ENCODE results near the gene SIL1.
"Not testable (repeated sequence)": the region's sequence is repeated elsewhere in the genome, so short reads cannot be mapped to it uniquely, and the experiment has no call there.

The SIL1 gene

DNA sequence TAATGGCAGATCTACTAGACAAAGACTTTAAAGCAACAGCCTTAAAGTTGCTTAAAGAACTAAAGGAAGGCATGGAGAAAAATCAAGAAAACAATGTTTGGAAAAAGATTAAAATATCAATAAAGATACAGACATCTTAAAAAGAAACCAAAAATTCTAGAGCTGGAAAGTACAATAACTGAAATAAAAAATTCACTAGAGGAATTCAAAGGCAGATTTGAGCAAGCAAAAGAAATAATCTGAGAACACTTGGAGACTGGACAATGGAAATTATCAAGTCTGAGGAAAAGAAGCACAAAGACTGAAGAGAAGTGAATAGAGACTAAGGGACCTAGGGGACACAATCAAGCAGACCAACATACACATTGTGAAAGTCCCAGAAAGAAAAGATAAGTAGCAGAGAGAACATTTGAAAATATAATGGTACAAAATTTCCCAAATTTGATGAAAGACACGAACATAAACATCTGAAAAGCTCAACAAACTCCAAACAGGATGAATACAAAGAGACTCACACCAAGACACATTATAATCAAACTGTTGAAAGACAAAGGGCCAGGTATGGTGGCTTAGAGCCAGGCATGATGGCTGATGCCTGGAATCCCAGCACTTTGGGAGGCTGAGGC lies 26.3 kb downstream of the SIL1 start:
- POLR2A ChIA-PET, result no interaction called here
- TF ChIP-seq, protein P1, sequence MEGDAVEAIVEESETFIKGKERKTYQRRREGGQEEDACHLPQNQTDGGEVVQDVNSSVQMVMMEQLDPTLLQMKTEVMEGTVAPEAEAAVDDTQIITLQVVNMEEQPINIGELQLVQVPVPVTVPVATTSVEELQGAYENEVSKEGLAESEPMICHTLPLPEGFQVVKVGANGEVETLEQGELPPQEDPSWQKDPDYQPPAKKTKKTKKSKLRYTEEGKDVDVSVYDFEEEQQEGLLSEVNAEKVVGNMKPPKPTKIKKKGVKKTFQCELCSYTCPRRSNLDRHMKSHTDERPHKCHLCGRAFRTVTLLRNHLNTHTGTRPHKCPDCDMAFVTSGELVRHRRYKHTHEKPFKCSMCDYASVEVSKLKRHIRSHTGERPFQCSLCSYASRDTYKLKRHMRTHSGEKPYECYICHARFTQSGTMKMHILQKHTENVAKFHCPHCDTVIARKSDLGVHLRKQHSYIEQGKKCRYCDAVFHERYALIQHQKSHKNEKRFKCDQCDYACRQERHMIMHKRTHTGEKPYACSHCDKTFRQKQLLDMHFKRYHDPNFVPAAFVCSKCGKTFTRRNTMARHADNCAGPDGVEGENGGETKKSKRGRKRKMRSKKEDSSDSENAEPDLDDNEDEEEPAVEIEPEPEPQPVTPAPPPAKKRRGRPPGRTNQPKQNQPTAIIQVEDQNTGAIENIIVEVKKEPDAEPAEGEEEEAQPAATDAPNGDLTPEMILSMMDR (IDR thresholded peaks at IDR 0.05; ENCODE audit: control extremely low read depth, extremely low read depth, low read depth, missing control alignments), result no peak
- no peak for DNase-seq (ENCODE audit: extremely low spot score)
- CTCF ChIA-PET, result interaction anchor here (1.0 kb wide), 1 partner anchor 68 kb away, joined by 3 read pairs; no protein-coding TSS in a partner anchor

DNA sequence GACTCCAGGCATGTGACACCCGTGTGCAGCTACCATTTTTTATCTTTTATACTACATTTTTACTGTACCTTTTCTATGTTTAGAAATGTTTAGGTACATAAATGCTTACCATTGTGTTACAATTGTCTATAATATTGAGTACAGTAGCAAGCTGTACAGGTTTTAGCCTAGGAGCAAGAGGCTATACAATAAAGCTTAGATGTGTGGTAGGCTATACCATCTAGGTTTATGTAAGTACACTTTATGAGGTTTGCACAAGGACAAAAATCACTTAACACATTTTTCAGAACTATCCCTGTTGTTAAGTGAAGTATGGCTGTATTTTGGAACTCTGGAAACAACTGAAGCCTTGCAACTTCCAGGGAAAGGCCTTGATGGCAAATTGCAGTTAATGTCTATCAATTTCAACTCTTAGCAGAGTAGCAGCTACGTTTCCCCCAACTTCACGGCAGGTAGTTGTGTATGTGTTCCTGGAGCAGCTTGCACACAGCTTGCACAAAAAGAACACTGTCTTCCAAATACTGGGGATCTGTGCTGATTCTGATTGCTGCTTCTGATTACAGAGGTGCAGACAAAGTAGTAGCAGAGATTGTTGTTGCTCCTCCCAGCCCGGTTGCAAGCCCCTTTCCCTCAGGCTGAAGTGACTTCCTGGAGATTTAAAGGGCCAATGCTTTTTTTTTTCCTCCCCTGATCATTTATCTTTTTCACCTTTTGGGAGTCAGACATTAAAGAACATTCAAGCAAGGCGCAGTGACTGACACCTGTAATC lies 30.0 kb downstream of the SIL1 start:
- CTCF ChIA-PET, result interaction anchor here (0.9 to 2.1 kb wide), 4 partner anchors 10 to 46 kb away, joined by 3 to 8 read pairs (median 4); no protein-coding TSS in a partner anchor

DNA sequence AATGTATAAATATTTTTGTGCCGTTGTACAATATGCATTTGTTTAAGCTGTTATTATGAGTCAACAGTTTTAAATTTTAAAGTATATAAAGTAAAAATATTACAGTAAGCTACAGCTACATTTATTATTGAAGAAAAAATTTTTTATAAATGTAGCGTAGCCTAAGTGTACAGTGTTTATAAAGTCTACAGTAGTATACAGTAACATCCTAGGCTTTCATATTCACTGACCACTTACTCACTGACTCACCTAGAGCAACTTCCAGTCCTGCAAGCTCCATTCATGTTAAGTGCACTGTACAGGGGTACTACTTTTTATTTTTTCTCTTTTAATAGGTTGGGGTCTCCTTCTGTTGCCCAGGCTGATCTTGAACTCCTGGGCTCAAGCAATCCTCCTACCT lies 30.6 kb downstream of the SIL1 start:
- ChIA-PET CTCF (interaction anchor here (0.9 to 2.1 kb wide), 4 partner anchors 11 to 46 kb away, joined by 3 to 8 read pairs (median 4); no protein-coding TSS in a partner anchor), POLR2A (no interaction called here)
- TF ChIP-seq, protein P1 (IDR thresholded peaks at IDR 0.05; ENCODE audit: control extremely low read depth, extremely low read depth, low read depth, missing control alignments), result no peak
- no peak for DNase-seq (ENCODE audit: extremely low spot score)

More for the DNA sequence above, 30.0 kb downstream of the SIL1 start:
- POLR2A ChIA-PET, result no interaction called here
- DNase-seq (ENCODE audit: extremely low spot score), result no peak
- TF ChIP-seq, protein P1 (IDR thresholded peaks at IDR 0.05; ENCODE audit: control extremely low read depth, extremely low read depth, low read depth, missing control alignments), result no peak

DNA sequence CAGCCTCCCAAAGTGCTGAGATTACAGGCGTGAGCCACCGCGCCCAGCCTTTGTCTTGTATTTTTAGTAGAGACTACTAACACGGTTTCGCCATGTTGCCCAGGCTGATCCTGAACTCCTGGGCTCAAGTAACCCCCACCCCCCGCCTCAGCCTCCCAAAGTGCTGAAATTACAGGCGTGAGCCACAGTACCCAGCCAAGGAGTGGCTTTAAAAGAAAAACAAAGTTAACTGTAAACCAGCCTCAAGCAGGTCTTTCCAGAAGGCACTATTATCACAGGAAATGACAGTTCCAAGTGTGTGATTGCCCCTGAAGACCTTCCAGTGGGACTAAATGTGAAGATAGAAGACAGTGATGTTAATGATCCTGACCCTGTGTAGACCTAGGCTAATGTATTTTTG lies 31.1 kb downstream of the SIL1 start:
- TF ChIP-seq, protein P1 (IDR thresholded peaks at IDR 0.05; ENCODE audit: control extremely low read depth, extremely low read depth, low read depth, missing control alignments), result no peak
- ChIA-PET POLR2A (no interaction called here), CTCF (interaction anchor here (1.3 to 3.1 kb wide), 3 partner anchors 10 to 19 kb away, joined by 4 to 11 read pairs (median 8); no protein-coding TSS in a partner anchor)

DNA sequence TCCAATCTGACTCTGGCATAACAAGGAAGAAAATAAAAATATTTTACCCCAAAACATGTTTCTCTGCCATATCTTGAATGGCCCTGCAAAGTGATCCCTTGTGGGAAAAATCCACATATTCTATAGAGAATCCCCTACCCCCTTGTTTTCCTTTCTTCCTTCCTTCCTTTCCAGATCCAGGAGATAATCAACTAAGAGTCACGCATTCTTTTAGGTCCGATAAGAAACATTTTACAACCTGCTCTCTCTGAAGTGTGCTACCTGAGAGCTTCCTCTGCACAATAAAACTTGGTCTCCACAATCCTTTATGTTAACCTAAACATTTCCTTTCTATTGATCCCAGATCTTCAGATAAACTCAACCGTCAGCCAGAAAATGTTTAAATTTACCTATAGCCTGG lies 33.3 kb downstream of the SIL1 start:
- POLR2A ChIA-PET; DNase-seq (ENCODE audit: extremely low spot score): not testable (repeated sequence)
- CTCF ChIA-PET, result interaction anchor here (3.1 kb wide), 1 partner anchor 15 kb away, joined by 11 read pairs; no protein-coding TSS in a partner anchor

More for the DNA sequence above, 31.1 kb downstream of the SIL1 start:
- no peak for DNase-seq (ENCODE audit: extremely low spot score)

DNA sequence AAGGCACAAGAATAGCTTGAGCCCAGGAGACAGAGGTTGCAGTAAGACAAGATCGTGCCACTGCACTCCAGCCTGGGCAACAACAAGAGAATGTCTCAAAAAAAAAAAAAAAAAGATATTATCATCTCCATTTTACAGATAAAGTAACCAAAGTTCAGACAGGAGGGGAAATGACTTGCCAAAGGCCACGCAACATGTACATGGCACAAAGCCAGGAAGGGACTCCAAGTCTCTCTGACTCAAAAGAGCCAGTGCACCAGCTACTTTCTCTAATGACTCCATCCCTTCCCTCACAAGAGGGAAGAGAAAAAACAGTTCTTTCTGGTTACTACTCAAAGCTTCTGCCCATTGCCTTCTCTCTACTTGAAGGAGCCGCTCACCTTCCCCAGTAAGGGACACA lies 34.1 kb downstream of the SIL1 start:
- ChIA-PET CTCF (interaction anchor here (3.1 kb wide), 1 partner anchor 14 kb away, joined by 11 read pairs; no protein-coding TSS in a partner anchor), POLR2A (no interaction called here)
- TF ChIP-seq, protein P1 (IDR thresholded peaks at IDR 0.05; ENCODE audit: control extremely low read depth, extremely low read depth, low read depth, missing control alignments), result no peak
- DNase-seq (ENCODE audit: extremely low spot score), result no peak

DNA sequence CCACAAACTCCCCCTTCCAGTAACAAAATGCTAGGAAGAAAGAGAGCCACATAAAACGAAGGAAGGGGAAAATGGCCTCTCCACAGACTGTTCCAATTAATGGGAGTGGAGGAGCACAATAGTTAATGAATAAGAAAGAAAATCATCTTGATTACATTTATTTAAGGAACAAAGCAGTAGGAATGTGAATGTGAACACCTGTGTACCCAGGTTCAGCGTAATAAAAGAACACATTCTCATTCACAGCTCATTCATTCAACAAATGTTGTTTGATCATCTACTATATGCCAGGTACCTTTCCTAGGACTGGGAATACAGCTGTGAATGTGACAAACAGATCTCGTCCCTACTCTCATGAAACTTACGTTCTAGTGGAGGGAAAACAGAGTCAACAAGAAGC lies 35.7 kb downstream of the SIL1 start:
- ChIA-PET POLR2A (no interaction called here), CTCF (interaction anchor here (1.6 to 2.2 kb wide), 2 partner anchors 11 to 15 kb away, joined by 3 to 5 read pairs; no protein-coding TSS in a partner anchor)
- TF ChIP-seq, protein P1 (IDR thresholded peaks at IDR 0.05; ENCODE audit: control extremely low read depth, extremely low read depth, low read depth, missing control alignments), result no peak
- DNase-seq (ENCODE audit: extremely low spot score), result no peak
